Ishikawa (cell line): ENCODE results near the gene ADAM22.

ENCODE experiments used
- EP300 ChIP-seq: IDR thresholded peaks from 2 replicates; pipeline ENCODE4 v1.6.1; 2012; ENCODE audit warnings: borderline replicate concordance
- FOXM1 ChIP-seq: IDR thresholded peaks from 2 replicates; pipeline ENCODE4 v1.6.1; 2012; ENCODE audit warnings: low read depth, borderline replicate concordance
- REST ChIP-seq: IDR thresholded peaks from 2 replicates; pipeline ENCODE4 v1.6.1; 2012; ENCODE audit warnings: low read depth, mild to moderate bottlenecking
- TAF1 ChIP-seq: IDR thresholded peaks from 2 replicates; pipeline ENCODE4 v1.6.1; 2012; ENCODE audit warnings: low read depth, mild to moderate bottlenecking
- TCF12 ChIP-seq: IDR thresholded peaks from 2 replicates; pipeline ENCODE4 v1.6.1; 2012; ENCODE audit warnings: low read depth
- YY1 ChIP-seq: IDR thresholded peaks from 2 replicates; pipeline ENCODE4 v1.6.1; 2012; ENCODE audit warnings: low read depth
- ZBTB7A ChIP-seq: IDR thresholded peaks from 2 replicates; pipeline ENCODE4 v1.6.1; 2012; ENCODE audit warnings: low read depth

DNA sequence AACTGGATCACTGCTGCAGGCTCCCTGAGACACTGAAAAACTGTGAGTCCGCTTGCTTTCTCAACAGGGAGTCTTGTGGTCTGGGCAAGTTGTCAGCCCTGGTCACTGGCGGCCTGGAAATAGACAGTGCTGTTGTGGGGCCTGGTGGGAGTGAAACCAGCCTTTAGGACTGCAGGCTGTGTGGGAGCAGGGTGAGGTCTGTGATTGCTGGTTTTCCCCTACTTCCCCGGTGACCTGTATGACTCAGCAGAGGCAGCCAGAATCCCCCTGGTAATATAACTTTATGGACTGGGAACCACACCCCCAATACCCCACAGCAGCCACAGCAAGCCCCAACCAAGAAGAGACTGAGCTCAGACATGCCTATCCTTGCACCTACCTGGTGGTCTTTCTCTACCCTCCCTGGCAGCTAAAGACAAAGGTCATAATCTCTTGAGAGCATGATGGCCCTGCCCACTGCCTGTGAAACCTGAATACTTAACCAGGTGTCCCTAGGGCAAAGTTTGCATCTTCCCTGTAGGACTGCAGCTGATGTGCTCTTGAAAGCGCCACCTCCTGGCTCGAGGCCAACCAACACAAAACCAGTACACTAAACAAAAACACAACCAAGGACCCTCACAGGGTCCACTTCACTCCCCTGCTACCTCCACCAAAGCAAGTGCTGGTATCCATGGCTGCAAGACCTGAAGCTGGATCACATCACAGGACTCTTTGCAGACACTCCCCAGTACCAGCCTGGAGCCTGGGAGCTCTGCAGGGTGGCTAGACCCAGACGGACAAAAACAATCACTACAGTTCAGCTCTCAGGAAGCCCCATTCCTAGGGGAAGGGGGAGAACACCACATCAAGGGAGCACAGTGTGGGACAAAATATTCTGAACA is 7.2 kb upstream of the ADAM22 start:
- TF ChIP-seq EP300, result no peak
- TF ChIP-seq ZBTB7A, result no peak
- TF ChIP-seq TCF12, result no peak
- no peak for TF ChIP-seq REST
- TF ChIP-seq FOXM1, result no peak
- no peak for TF ChIP-seq YY1
- no peak for TF ChIP-seq TAF1
